AG04450 (cell line): ENCODE results near the gene BMP8A. TPM values are rescaled to one million over a fixed set of nuclear protein-coding genes. Genes with fewer than 3 reads are reported as not detected.
A peak's percentile ranks its signal among the peaks of the same experiment; 100 is the strongest.

Experiments used
- CTCF ChIA-PET: fragments of 300-600, 350-600 bp; formaldehyde crosslinking; extraction: SDS; loops from one replicate; lab custom pipeline; 2022; ENCODE audit warnings: antibody characterized with exemption, inconsistent platforms; lab: Charles Lee
- POLR2A ChIA-PET: fragments of 350-600 bp; formaldehyde crosslinking; extraction: SDS; loops from one replicate; lab custom pipeline; 2021; ENCODE audit warnings: antibody characterized with exemption, inconsistent platforms; lab: Yijun Ruan, JAX
- DNase-seq: peaks from one replicate; pipeline ENCODE4 v3.0.0-alpha.2; 2011; ENCODE audit warnings: low read depth, low spot score
- H3K27ac ChIP-seq: one replicate; pipeline ENCODE4 v1.5.1; 2012; ENCODE audit warnings: low read depth, low read length, control low read depth
- H3K27me3 ChIP-seq: one replicate; pipeline ENCODE4 v1.6.0; 2012; ENCODE audit warnings: low read length; ENCODE audit not compliant: control insufficient read depth, insufficient read depth
- H3K4me3 ChIP-seq: 2 replicates; pipeline ENCODE4 v1.5.1; 2011; ENCODE audit warnings: mild to moderate bottlenecking, low read depth, low read length, control low read depth
- H3K9me3 ChIP-seq: 2 replicates; pipeline ENCODE4 v1.5.1; 2012; ENCODE audit warnings: low read length; ENCODE audit not compliant: control insufficient read depth, insufficient read depth
- polyA plus RNA-seq: library from polyadenylated mRNA; depleted of rRNA; stranded (reverse); fragments of >200 nt; gene quantifications from 2 replicates; pipeline ENCODE4 v1.2.3, GENCODE V29; 2011
- TF ChIP-seq, protein P1 (sequence below): IDR thresholded peaks from 2 replicates; pipeline ENCODE4 v1.5.1; 2011; ENCODE audit warnings: low read depth, low read length, control low read depth, inconsistent platforms

BMP8A gene
- polyA plus RNA-seq, 1 experiment = not detected

GRCh38 chr1:39450956-39451606 lies 40.4 kb upstream of the BMP8A start:
- CTCF ChIA-PET = no interaction called here
- TF ChIP-seq, protein P1, sequence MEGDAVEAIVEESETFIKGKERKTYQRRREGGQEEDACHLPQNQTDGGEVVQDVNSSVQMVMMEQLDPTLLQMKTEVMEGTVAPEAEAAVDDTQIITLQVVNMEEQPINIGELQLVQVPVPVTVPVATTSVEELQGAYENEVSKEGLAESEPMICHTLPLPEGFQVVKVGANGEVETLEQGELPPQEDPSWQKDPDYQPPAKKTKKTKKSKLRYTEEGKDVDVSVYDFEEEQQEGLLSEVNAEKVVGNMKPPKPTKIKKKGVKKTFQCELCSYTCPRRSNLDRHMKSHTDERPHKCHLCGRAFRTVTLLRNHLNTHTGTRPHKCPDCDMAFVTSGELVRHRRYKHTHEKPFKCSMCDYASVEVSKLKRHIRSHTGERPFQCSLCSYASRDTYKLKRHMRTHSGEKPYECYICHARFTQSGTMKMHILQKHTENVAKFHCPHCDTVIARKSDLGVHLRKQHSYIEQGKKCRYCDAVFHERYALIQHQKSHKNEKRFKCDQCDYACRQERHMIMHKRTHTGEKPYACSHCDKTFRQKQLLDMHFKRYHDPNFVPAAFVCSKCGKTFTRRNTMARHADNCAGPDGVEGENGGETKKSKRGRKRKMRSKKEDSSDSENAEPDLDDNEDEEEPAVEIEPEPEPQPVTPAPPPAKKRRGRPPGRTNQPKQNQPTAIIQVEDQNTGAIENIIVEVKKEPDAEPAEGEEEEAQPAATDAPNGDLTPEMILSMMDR = no peak
- H3K27ac ChIP-seq = peak overlapping the region; percentile 77
- H3K4me3 ChIP-seq = no peak overlapping the region
- POLR2A ChIA-PET = no interaction called here
- H3K27me3 ChIP-seq = no peaks in the 10 kb centered on the region
- no peaks in the 10 kb centered on the region for H3K9me3 ChIP-seq
- peak; percentile 52 for DNase-seq

GRCh38 chr1:39452081-39452480 lies 39.4 kb upstream of the BMP8A start:
- no peaks in the 10 kb centered on the region for H3K27me3 ChIP-seq
- no peaks in the 10 kb centered on the region for H3K9me3 ChIP-seq
- ChIA-PET POLR2A (no interaction called here), CTCF (no interaction called here)
- H3K4me3 ChIP-seq = no peak overlapping the region
- peak overlapping the region; percentile 31 for H3K27ac ChIP-seq
- no peak for DNase-seq
- TF ChIP-seq, protein P1 = no peak

GRCh38 chr1:39452540-39452939 lies 38.9 kb upstream of the BMP8A start:
- no peak overlapping the region for H3K4me3 ChIP-seq
- no peak overlapping the region for H3K27ac ChIP-seq
- no peaks in the 10 kb centered on the region for H3K27me3 ChIP-seq
- no peaks in the 10 kb centered on the region for H3K9me3 ChIP-seq
- CTCF ChIA-PET = interaction anchor here (0.9 kb wide), 1 partner anchor 21 kb away, joined by 3 read pairs; no protein-coding TSS in a partner anchor
- TF ChIP-seq, protein P1 = no peak
- POLR2A ChIA-PET = interaction anchor here (0.6 kb wide), 1 partner anchor 257 kb away, joined by 3 read pairs; no protein-coding TSS in a partner anchor
- no peak for DNase-seq

- TF ChIP-seq, protein P1 = no peak
- Histone ChIP-seq H3K27ac (no peak overlapping the region), H3K4me3 (no peak overlapping the region), H3K27me3 (no peaks in the 10 kb centered on the region), H3K9me3 (no peaks in the 10 kb centered on the region)
- DNase-seq = peak; percentile 38
- CTCF ChIA-PET = no interaction called here
- POLR2A ChIA-PET = no interaction called here
Observed at GRCh38 chr1:39453603-39454002, 37.8 kb upstream of the BMP8A start.

- DNase-seq = no peak
- Histone ChIP-seq H3K27ac (no peak overlapping the region), H3K4me3 (no peak overlapping the region), H3K27me3 (no peaks in the 10 kb centered on the region), H3K9me3 (no peaks in the 10 kb centered on the region)
- TF ChIP-seq, protein P1 = no peak
- POLR2A ChIA-PET = interaction anchor here (0.9 kb wide), 1 partner anchor 11 kb away, joined by 4 read pairs; no protein-coding TSS in a partner anchor
- CTCF ChIA-PET = interaction anchor here (1.0 kb wide), 2 partner anchors 80 kb away, joined by 3 to 4 read pairs; no protein-coding TSS in a partner anchor
Observed at GRCh38 chr1:39458991-39459390, 32.4 kb upstream of the BMP8A start.
